ENCODE data around the gene EGLN1.
"Not testable (repeated sequence)": the region's sequence is repeated elsewhere in the genome, so short reads cannot be mapped to it uniquely, and the experiment has no call there.

Gene EGLN1

DNA sequence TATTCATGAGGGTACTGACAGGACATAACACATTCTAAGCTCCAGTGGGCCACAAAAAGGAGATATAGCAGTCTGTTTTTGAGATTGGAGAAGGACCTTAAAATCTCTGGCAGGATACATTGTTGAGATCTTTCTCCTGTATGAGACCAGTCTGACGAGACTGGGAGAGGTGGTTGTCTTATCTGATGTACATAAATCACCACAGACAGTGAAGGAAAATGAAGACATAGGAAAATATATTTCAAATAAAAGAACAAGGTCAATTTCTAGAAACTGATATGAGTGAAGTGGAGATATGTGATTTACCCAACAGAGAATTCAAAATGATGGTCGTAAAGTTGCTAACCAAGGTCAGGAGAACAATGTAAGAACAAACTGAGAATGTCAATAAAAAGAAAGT, 21.3 kb upstream of the EGLN1 start:
- Histone ChIP-seq H3K9ac (ENCODE audit: low read depth, low read length) (no peak overlapping the region), H3K4me3 (ENCODE audit: low read length) (no peak overlapping the region), H3K4me1 (ENCODE audit: insufficient read depth, low read length) (no peaks in the 10 kb centered on the region), H3K36me3 (ENCODE audit: insufficient read depth, low read depth, low read length) (no peaks in the 10 kb centered on the region), H3K27ac (ENCODE audit: low read length) (no peak overlapping the region), H3K27me3 (ENCODE audit: insufficient read depth, low read length) (no peaks in the 10 kb centered on the region), H3K9me3 (ENCODE audit: insufficient read depth, low read depth, low read length) (no peaks in the 10 kb centered on the region)

DNA sequence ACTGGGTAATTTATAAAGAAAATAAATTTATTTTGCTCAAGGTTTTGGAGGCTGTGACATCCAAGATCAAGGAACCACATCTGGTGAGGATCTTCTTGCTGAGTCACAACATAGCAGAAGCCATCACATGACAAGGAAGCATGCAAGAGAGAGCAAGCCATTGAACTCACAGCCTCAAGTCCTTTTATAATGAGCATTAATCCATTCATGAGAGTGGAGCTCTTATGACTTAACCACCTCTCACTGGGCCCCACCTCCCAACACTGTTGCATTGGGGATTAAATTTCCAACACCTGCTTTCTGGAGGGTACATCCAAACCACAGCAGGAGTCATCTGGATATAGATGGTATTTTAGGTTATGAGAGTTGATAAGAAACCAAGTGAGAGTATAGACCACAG, 20.6 kb upstream of the EGLN1 start:
- Histone ChIP-seq H3K27ac (ENCODE audit: low read length) (no peak overlapping the region), H3K36me3 (ENCODE audit: insufficient read depth, low read depth, low read length) (no peaks in the 10 kb centered on the region), H3K4me3 (ENCODE audit: low read length) (no peak overlapping the region), H3K9ac (ENCODE audit: low read depth, low read length) (no peak overlapping the region), H3K27me3 (ENCODE audit: insufficient read depth, low read length) (no peaks in the 10 kb centered on the region), H3K9me3 (ENCODE audit: insufficient read depth, low read depth, low read length) (no peaks in the 10 kb centered on the region), H3K4me1 (ENCODE audit: insufficient read depth, low read length) (no peaks in the 10 kb centered on the region)

DNA sequence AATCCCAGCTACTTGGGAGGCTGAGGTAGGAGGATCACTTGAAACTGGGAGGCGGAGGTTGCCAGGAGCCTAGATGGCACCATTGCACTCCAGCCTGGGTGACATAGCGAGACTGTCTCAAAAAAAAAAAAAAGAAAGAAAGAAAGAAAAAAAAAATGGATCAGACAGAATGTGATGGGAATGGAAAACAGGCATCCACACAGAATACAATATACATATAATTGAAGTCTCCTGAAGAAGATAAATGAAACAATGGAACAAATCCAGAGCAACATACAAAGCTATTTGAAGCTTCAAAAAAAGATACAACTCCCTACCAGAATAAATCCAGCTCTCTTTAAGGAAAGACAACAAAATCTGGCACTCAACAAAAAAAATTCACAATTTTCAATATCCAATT, 10.9 kb upstream of the EGLN1 start:
- H3K9me3 ChIP-seq (ENCODE audit: insufficient read depth, low read depth, low read length) = no peaks in the 10 kb centered on the region
- H3K27ac ChIP-seq (ENCODE audit: low read length) = no peak overlapping the region
- H3K4me3 ChIP-seq (ENCODE audit: low read length) = no peak overlapping the region
- H3K4me1 ChIP-seq (ENCODE audit: insufficient read depth, low read length) = no peaks in the 10 kb centered on the region
- H3K27me3 ChIP-seq (ENCODE audit: insufficient read depth, low read length) = peaks cover 12% of the 10 kb centered on the region
- no peaks in the 10 kb centered on the region for H3K36me3 ChIP-seq (ENCODE audit: insufficient read depth, low read depth, low read length)
- no peak overlapping the region for H3K9ac ChIP-seq (ENCODE audit: low read depth, low read length)

DNA sequence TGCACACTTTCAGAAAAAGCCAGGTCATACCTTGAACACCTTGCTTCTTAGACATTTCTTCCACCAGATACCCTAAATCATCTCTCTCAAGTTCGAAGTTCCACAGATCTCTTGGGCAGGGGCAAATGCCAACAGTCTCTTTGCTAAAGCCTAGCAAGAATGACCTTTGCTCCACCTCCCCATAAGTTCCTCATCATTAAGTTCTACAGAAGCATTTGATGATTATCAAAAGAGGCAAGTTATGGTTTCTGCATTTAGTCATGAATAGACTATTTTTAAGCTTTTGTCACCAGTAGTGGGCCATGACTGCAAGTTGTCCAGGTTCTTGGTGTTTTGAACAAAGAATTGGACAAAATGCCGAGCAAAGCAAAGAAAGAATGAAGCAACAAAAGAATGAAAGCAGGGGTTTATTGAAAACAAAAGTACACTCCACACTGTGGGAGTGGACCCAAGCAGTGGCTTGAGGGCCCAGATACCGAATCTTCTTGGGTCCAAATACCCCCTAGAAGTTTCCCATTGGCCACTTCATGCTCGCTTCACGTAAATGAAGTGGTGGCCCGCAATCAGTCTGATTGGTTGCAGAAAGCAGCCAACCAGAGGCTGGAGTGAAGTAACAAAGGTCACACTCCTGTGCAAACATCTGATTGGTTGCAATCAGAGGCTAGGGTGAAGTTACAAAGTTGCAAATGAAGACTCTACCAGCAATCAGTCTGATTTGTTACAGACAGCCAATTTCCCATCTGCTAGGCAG, 9.8 kb upstream of the EGLN1 start:
- Histone ChIP-seq H3K4me1 (ENCODE audit: insufficient read depth, low read length) (no peaks in the 10 kb centered on the region), H3K4me3 (ENCODE audit: low read length) (no peak overlapping the region), H3K27me3 (ENCODE audit: insufficient read depth, low read length) (peaks cover 12% of the 10 kb centered on the region), H3K9ac (ENCODE audit: low read depth, low read length) (no peak overlapping the region), H3K27ac (ENCODE audit: low read length) (no peak overlapping the region), H3K36me3 (ENCODE audit: insufficient read depth, low read depth, low read length) (no peaks in the 10 kb centered on the region), H3K9me3 (ENCODE audit: insufficient read depth, low read depth, low read length) (no peaks in the 10 kb centered on the region)

DNA sequence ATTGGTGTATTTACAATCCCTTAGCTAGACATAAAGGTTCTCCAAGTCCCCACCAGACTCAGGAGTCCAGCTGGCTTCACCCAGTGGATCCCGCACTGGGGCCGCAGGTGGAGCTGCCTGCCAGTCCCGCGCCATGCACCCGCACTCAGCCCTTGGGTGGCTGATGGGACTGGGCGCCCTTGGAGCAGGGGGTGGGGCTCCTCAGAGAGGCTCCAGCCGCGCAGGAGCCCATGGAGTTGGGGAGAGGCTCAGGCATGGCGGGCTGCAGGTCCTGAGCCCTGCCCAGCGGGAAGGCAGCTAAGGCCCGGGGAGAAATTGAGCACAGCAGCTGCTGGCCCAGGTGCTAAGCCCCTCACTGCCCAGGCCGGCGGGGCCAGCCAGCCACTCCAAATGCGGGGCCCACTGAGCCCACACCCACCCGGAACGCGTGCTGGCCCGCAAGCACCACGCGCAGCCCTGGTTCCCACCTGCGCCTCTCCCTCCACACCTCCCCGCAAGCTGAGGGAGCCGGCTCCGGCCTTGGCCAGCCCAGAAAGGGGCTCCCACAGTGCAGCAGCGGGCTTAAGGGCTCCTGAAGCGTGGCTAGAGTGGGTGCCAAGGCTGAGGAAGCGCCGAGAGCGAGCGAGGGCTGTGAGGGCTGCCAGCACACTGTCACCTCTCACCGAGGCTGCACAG, 8.7 kb upstream of the EGLN1 start:
- H3K36me3 ChIP-seq (ENCODE audit: insufficient read depth, low read depth, low read length); H3K4me1 ChIP-seq (ENCODE audit: insufficient read depth, low read length); H3K4me3 ChIP-seq (ENCODE audit: low read length): not testable (repeated sequence)

DNA sequence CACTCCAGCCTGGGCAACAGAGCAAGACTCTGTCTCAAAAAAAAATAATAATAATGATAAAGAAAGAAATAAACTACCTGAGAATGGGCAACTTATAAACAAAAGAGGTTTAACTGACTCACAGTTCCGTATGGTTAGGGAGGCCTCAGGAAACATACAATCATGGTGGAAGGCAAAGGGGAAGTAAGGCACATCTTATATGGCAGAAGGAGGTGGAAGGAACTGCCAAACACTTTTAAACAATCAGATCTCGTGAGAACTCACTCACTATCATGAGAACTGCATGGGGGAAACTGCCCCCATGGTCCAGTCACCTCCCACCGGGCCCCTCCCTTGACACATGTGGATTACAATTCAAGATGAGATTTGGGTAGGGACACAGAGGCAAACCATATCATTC, 6.3 kb upstream of the EGLN1 start:
- H3K9ac ChIP-seq (ENCODE audit: low read depth, low read length) = no peak overlapping the region
- H3K27me3 ChIP-seq (ENCODE audit: insufficient read depth, low read length) = peaks cover 46% of the 10 kb centered on the region
- H3K27ac ChIP-seq (ENCODE audit: low read length) = no peak overlapping the region
- H3K9me3 ChIP-seq (ENCODE audit: insufficient read depth, low read depth, low read length) = no peaks in the 10 kb centered on the region
- 0 out of 2 replicates have a peak, but pooled peaks cover under 1% of the 10 kb centered on the region for H3K4me1 ChIP-seq (ENCODE audit: insufficient read depth, low read length)
- no peaks in the 10 kb centered on the region for H3K36me3 ChIP-seq (ENCODE audit: insufficient read depth, low read depth, low read length)
- no peak overlapping the region for H3K4me3 ChIP-seq (ENCODE audit: low read length)

More for the DNA sequence above, 8.7 kb upstream of the EGLN1 start:
- H3K27me3 ChIP-seq (ENCODE audit: insufficient read depth, low read length) = peaks cover 22% of the 10 kb centered on the region
- not testable (repeated sequence) for H3K9me3 ChIP-seq (ENCODE audit: insufficient read depth, low read depth, low read length); H3K27ac ChIP-seq (ENCODE audit: low read length); H3K9ac ChIP-seq (ENCODE audit: low read depth, low read length)

DNA sequence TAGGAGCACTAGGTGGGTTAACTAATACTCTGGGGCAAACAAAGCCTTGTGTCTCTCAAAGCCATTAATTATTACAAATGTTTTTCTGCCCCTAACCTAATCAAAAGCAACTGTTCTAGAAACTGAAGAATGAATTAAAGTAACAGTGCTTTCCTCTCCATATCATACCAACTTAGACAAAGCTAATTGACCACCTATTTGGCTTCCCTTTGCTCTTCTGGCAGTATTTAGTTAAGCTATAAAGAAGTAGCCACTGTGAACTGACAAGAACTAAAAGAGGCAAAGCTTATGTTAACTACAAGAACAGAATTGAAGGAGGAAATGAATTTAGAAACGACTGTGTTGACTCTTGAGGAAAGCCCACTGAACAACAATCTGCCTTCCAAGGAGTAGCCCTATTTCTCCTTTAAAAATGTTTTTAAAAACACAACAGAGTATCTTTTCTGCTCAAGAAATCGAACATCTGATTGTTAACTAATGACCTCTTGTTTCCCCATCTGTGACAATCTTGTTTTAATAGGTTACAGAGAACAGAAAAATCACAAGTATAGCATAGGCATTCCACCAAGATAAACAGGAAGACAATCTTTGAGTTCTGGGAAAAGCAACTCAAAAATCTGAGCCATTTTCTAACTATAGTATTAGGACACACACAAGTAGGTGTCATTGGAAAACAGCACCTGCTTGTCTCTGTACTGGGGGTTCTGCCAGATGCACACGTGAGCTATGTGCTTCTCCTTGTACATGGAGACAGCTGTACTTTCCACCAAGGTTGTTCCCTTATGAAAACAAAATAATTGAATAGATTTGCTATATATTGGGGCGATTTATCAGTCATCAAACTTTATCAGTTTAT, 3.1 kb upstream of the EGLN1 start:
- Histone ChIP-seq H3K9ac (ENCODE audit: low read depth, low read length) (no peak overlapping the region), H3K9me3 (ENCODE audit: insufficient read depth, low read depth, low read length) (no peaks in the 10 kb centered on the region), H3K4me3 (ENCODE audit: low read length) (no peak overlapping the region), H3K36me3 (ENCODE audit: insufficient read depth, low read depth, low read length) (no peaks in the 10 kb centered on the region), H3K27me3 (ENCODE audit: insufficient read depth, low read length) (peaks cover 60% of the 10 kb centered on the region), H3K27ac (ENCODE audit: low read length) (no peak overlapping the region), H3K4me1 (ENCODE audit: insufficient read depth, low read length) (peaks cover 9% of the 10 kb centered on the region; the same call in 1 of the 2 replicates)

DNA sequence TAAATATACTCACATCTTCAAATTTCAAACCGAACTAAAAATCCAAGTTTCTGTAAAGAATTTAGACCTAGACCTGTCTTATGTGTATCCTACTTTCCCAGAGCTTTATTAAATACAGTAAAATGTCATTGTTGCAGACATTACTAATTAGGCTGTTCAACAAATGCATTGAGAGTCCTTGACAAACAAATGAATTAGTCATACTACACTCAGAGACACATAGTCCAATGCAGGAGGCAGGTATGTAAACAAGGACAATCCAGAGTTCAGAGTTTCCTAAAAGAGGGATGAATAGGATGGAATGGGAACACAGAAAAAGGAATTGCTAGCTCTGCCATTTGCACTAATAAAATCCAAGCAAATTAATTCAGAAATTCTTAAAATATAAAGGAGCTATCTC, 1.6 kb upstream of the EGLN1 start:
- Histone ChIP-seq H3K27ac (ENCODE audit: low read length) (no peak overlapping the region), H3K27me3 (ENCODE audit: insufficient read depth, low read length) (peaks cover 70% of the 10 kb centered on the region), H3K4me3 (ENCODE audit: low read length) (peak overlapping the region; percentile 79; the same call in 1 of the 2 replicates), H3K9ac (ENCODE audit: low read depth, low read length) (no peak overlapping the region), H3K36me3 (ENCODE audit: insufficient read depth, low read depth, low read length) (no peaks in the 10 kb centered on the region), H3K9me3 (ENCODE audit: insufficient read depth, low read depth, low read length) (no peaks in the 10 kb centered on the region), H3K4me1 (ENCODE audit: insufficient read depth, low read length) (peaks cover 21% of the 10 kb centered on the region)

DNA sequence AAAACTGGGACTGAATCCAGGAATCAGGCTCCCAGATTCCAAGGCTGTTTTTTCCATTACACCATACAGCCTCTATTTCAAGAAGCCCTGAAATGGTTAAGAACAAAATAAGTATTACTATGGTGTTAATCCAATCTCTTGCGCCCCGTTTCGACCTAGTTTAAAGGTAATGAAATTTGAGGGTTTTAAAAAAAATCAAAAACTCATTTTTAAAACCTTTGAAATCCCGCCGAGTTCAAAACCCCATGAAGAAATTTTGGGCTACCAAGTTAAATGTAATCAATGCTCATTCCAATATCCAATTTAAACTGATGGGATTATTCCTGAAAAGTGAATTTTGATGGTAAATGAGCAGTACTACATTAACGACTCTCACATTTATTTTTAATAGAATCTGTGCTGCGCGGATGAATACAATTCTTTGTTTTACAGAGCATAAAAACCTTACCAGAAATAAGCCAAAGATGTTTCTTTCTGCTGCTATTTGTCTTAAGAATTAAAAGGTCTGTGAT, 767 bp upstream of the EGLN1 start:
- peak overlapping the region; percentile 82 for H3K9ac ChIP-seq (ENCODE audit: low read depth, low read length)
- peak overlapping the region; percentile 79 for H3K4me3 ChIP-seq (ENCODE audit: low read length)
- no peak overlapping the region for H3K27ac ChIP-seq (ENCODE audit: low read length)
- H3K4me1 ChIP-seq (ENCODE audit: insufficient read depth, low read length) = peaks cover 21% of the 10 kb centered on the region
- H3K27me3 ChIP-seq (ENCODE audit: insufficient read depth, low read length) = peaks cover 78% of the 10 kb centered on the region
- no peaks in the 10 kb centered on the region for H3K9me3 ChIP-seq (ENCODE audit: insufficient read depth, low read depth, low read length)
- no peaks in the 10 kb centered on the region for H3K36me3 ChIP-seq (ENCODE audit: insufficient read depth, low read depth, low read length)

DNA sequence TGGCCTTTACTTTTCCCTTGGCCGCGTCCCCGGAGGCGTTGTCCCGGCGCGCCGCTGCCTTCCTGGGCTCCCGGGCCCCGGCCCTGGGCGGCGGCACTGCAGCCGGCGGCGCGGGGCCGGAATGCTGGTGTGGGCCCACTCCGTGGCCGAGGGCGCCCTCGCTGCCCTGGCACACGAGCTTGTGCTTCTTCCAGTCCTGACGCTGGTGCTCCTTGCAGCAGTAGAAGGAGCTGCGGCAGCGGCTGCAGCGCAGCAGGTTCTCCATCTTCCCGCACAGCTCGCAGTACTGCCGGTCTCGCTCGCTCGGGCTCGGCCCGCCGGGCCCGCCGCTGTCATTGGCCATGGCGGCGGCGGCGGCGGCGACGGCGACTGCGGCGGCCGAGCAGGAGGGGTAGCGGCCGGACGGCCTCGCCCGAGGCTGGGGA, 529 bp downstream of the EGLN1 start:
- H3K9me3 ChIP-seq (ENCODE audit: insufficient read depth, low read depth, low read length) = no peaks in the 10 kb centered on the region
- peaks cover 21% of the 10 kb centered on the region for H3K4me1 ChIP-seq (ENCODE audit: insufficient read depth, low read length)
- no peak overlapping the region for H3K27ac ChIP-seq (ENCODE audit: low read length)
- H3K4me3 ChIP-seq (ENCODE audit: low read length) = peak overlapping the region; percentile 76
- H3K9ac ChIP-seq (ENCODE audit: low read depth, low read length) = peak overlapping the region; percentile 43; the same call in 1 of the 2 replicates
- peaks cover 87% of the 10 kb centered on the region for H3K27me3 ChIP-seq (ENCODE audit: insufficient read depth, low read length)
- no peaks in the 10 kb centered on the region for H3K36me3 ChIP-seq (ENCODE audit: insufficient read depth, low read depth, low read length)

DNA sequence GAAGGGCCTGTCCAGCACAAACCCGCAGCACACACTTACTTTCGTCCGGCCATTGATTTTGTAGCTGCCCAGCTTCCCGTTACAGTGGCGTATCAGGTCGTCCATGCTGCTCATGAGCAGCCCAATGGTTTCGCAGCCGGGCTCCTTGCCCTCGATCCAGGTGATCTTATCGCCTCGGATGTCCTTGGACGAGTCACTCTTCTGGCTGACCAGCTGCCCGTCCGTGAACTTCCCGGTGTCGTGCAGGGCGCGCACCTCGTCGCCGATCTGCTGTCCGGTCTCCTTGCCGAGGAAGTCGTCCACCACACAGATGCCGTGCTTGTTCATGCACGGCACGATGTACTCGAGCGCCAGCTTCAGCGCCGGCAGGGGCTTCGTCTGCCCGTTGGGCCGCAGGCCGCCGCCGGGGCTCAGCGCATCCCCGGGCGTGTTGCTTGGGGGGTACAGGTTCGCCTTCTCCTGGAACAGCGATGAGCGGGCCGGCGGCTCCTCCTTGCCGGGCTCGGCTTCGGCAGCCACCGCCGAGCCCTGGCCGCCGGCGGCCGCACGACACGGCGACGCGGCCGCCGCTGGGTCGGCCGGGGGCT, 1.0 kb downstream of the EGLN1 start:
- Histone ChIP-seq H3K9ac (ENCODE audit: low read depth, low read length) (peak overlapping the region; percentile 43; the same call in 1 of the 2 replicates), H3K36me3 (ENCODE audit: insufficient read depth, low read depth, low read length) (no peaks in the 10 kb centered on the region), H3K27me3 (ENCODE audit: insufficient read depth, low read length) (peaks cover 83% of the 10 kb centered on the region), H3K9me3 (ENCODE audit: insufficient read depth, low read depth, low read length) (no peaks in the 10 kb centered on the region), H3K27ac (ENCODE audit: low read length) (no peak overlapping the region), H3K4me3 (ENCODE audit: low read length) (peak overlapping the region; percentile 76), H3K4me1 (ENCODE audit: insufficient read depth, low read length) (peaks cover 21% of the 10 kb centered on the region)
